GM21526 (cell line): Measurements from ENCODE around the gene NKPD1.

ENCODE experiments used
- ATAC-seq: cut with Tn5 transposase; IDR thresholded peaks from one replicate; pipeline ENCODE4 v1.9.1; 2021; ENCODE audit warnings: moderate library complexity; ENCODE audit not compliant: unreplicated experiment, low FRiP score

Gene NKPD1

GRCh38 chr19:45175515-45176345 is 14.9 kb upstream of the NKPD1 start:
- ATAC-seq: no peak

- ATAC-seq: no peak
Measured at GRCh38 chr19:45173816-45174215, 13.0 kb upstream of the NKPD1 start.

- no peak for ATAC-seq
Measured at GRCh38 chr19:45172611-45173208, 11.9 kb upstream of the NKPD1 start.

- no peak for ATAC-seq
Measured at GRCh38 chr19:45172173-45172572, 11.4 kb upstream of the NKPD1 start.

GRCh38 chr19:45171211-45171623 is 10.4 kb upstream of the NKPD1 start:
- ATAC-seq: no peak

GRCh38 chr19:45170146-45171106 is 9.6 kb upstream of the NKPD1 start:
- no peak for ATAC-seq

- no peak for ATAC-seq
Measured at GRCh38 chr19:45169602-45170001, 8.8 kb upstream of the NKPD1 start.

GRCh38 chr19:45168767-45169351 is 8.1 kb upstream of the NKPD1 start:
- ATAC-seq: no peak

- ATAC-seq: no peak
Measured at GRCh38 chr19:45166723-45167252, 6.0 kb upstream of the NKPD1 start.

GRCh38 chr19:45164577-45165335 is 4.0 kb upstream of the NKPD1 start:
- ATAC-seq: no peak

GRCh38 chr19:45163751-45164460 is 3.1 kb upstream of the NKPD1 start:
- no peak for ATAC-seq

- ATAC-seq: no peak
Measured at GRCh38 chr19:45163156-45163555, 2.4 kb upstream of the NKPD1 start.

GRCh38 chr19:45162608-45163143 is 1.9 kb upstream of the NKPD1 start:
- ATAC-seq: no peak

GRCh38 chr19:45161738-45162607 is 1.2 kb upstream of the NKPD1 start:
- no peak for ATAC-seq

- ATAC-seq: no peak
Measured at GRCh38 chr19:45159971-45160324, 834 bp downstream of the NKPD1 start.

GRCh38 chr19:45159210-45159970 is 1.4 kb downstream of the NKPD1 start:
- ATAC-seq: no peak

GRCh38 chr19:45158503-45159209 is 2.1 kb downstream of the NKPD1 start:
- ATAC-seq: no peak
